Bronchial epithelial cell (primary cell): ENCODE data around the gene KIF3B. TPM values are rescaled to one million over a fixed set of nuclear protein-coding genes. Genes with fewer than 3 reads are reported as not detected.

Experiments used
- DNase-seq: peaks from one replicate; pipeline ENCODE4 v3.0.0-alpha.2; 2010; ENCODE audit warnings: low read depth
- FAIRE-seq: peaks from 2 replicates; lab custom pipeline; 2011; peaks lifted over from hg19 to GRCh38; lab: Jason Lieb, UNC
- H3K27me3 ChIP-seq: 2 replicates; pipeline ENCODE4 v1.5.1; 2011; ENCODE audit warnings: low read length; ENCODE audit not compliant: control insufficient read depth, insufficient read depth
- H3K36me3 ChIP-seq: 2 replicates; pipeline ENCODE4 v1.5.1; 2011; ENCODE audit warnings: low read length; ENCODE audit not compliant: control insufficient read depth, insufficient read depth
- H3K4me3 ChIP-seq: 2 replicates; pipeline ENCODE4 v1.5.1; 2011; ENCODE audit warnings: mild to moderate bottlenecking, low read depth, low read length, control low read depth
- total RNA-seq: library from RNA; depleted of rRNA; stranded (reverse); fragments of >200 nt; gene quantifications from 2 replicates; pipeline ENCODE4 v1.2.1, GENCODE V29; 2014
- TF ChIP-seq, protein P1 (sequence below): IDR thresholded peaks from 2 replicates; pipeline ENCODE4 v1.5.1; 2011; ENCODE audit warnings: mild to moderate bottlenecking, moderate library complexity, low read length, control low read depth, inconsistent platforms; ENCODE audit not compliant: insufficient read depth, severe bottlenecking

Gene KIF3B
- total RNA-seq, 1 donor from 2014 or later: 11.1 TPM

GRCh38 chr20:32292548-32292947 lies 15.1 kb downstream of the KIF3B start:
- Histone ChIP-seq H3K36me3 (no peaks in the 10 kb centered on the region), H3K4me3 (no peak overlapping the region), H3K27me3 (no peaks in the 10 kb centered on the region)
- TF ChIP-seq, protein P1, sequence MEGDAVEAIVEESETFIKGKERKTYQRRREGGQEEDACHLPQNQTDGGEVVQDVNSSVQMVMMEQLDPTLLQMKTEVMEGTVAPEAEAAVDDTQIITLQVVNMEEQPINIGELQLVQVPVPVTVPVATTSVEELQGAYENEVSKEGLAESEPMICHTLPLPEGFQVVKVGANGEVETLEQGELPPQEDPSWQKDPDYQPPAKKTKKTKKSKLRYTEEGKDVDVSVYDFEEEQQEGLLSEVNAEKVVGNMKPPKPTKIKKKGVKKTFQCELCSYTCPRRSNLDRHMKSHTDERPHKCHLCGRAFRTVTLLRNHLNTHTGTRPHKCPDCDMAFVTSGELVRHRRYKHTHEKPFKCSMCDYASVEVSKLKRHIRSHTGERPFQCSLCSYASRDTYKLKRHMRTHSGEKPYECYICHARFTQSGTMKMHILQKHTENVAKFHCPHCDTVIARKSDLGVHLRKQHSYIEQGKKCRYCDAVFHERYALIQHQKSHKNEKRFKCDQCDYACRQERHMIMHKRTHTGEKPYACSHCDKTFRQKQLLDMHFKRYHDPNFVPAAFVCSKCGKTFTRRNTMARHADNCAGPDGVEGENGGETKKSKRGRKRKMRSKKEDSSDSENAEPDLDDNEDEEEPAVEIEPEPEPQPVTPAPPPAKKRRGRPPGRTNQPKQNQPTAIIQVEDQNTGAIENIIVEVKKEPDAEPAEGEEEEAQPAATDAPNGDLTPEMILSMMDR: no peak
- FAIRE-seq (no peak), DNase-seq (no peak)

GRCh38 chr20:32294071-32294470 lies 16.6 kb downstream of the KIF3B start:
- FAIRE-seq (no peak), DNase-seq (no peak)
- no peaks in the 10 kb centered on the region for H3K27me3 ChIP-seq
- H3K36me3 ChIP-seq: no peaks in the 10 kb centered on the region
- no peak overlapping the region for H3K4me3 ChIP-seq
- TF ChIP-seq, protein P1: no peak

DNA sequence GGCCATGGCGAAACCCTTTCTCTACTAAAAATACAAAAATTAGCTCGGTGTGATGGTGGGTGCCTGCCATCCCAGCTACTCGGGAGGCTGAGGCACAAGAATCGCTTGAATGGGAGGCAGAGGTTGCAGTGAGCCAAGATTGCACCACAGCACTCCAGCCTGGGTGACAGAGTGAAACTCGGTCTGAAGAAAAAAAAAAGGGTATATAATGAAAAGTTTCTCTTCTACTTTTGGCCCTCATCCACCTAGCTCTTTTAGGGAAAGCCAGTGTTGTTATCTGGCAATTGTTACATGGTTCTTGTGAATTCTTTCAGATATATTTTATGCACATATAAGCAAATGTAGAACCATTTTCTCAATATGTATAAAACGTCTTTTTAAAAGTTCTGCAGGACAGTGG lies 19.0 kb downstream of the KIF3B start:
- FAIRE-seq (no peak), DNase-seq (no peak)
- H3K27me3 ChIP-seq: no peaks in the 10 kb centered on the region
- TF ChIP-seq, protein P1: no peak
- H3K4me3 ChIP-seq: no peak overlapping the region
- H3K36me3 ChIP-seq: no peaks in the 10 kb centered on the region

DNA sequence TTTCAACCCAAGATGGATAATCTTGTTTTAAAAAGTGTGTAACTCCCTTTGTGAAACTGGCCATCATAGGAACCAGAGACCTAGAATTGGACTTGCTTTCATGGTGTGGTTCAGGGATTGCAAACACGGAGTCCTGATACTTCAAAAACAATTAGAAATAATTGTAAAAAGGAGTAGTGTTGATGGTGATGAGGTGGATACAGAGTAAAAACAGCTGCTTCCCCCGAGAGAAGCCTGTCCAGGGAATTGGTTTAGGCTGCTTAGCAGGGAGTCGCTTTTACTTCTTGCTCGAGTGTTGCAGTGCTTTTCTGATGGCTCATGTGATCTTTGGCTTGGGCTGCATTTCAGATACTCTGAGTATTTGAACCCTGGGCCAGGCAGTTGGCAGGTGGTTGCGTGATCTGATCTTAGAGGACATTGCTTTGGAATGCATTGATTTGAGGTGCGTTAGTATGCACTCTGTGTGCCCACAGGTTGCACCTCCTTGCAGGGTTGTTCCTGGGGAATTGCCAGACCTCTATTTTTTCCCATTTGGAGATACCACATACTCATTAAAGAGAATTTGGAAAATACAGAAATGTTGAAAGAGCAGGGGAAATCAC lies 19.5 kb downstream of the KIF3B start:
- DNase-seq (no peak), FAIRE-seq (no peak)
- H3K27me3 ChIP-seq: no peaks in the 10 kb centered on the region
- no peaks in the 10 kb centered on the region for H3K36me3 ChIP-seq
- no peak overlapping the region for H3K4me3 ChIP-seq
- TF ChIP-seq, protein P1: no peak

GRCh38 chr20:32297439-32297838 lies 20.0 kb downstream of the KIF3B start:
- H3K4me3 ChIP-seq: no peak overlapping the region
- no peak for FAIRE-seq
- H3K27me3 ChIP-seq: no peaks in the 10 kb centered on the region
- TF ChIP-seq, protein P1: no peak
- no peak for DNase-seq
- no peaks in the 10 kb centered on the region for H3K36me3 ChIP-seq

DNA sequence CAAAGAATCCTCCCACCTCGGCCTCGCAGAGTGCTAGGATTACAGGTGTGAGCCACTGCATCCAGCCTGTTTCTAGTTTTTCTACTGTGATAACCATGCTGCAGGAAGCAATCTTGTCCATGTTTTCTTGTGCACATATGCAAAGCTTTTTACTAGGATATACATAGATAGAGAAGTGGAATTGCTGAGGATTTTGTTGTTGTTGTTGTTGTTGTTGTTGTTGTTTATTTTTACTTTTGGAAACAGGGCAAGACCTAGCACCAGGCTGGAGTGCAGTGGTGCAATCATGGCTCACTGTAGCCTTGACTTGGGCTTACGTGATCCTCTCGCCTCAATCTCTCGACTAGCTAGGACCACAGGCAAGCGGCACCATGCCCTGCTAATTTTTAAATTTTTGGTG lies 23.2 kb downstream of the KIF3B start:
- Histone ChIP-seq H3K36me3 (no peaks in the 10 kb centered on the region), H3K27me3 (no peaks in the 10 kb centered on the region), H3K4me3 (no peak overlapping the region)
- TF ChIP-seq, protein P1: no peak
- no peak for DNase-seq
- no peak for FAIRE-seq
